T47D (cell line): ENCODE data around the gene ZNF791.
"Not testable (repeated sequence)": the region's sequence is repeated elsewhere in the genome, so short reads cannot be mapped to it uniquely, and the experiment has no call there.

Experiments used
- DNase-seq, 2 experiments: peaks; one replicate each; pipeline versions ENCODE4 v3.0.0 to v3.0.0-alpha.2; 2011 to 2012; ENCODE audit warnings: low read depth in 1 of 2, low spot score in 1 of 2
- JUND ChIP-seq: IDR thresholded peaks from 2 replicates; pipeline ENCODE4 v1.6.1; 2012; ENCODE audit warnings: low read depth
- in situ Hi-C: cut with HindIII; loops from 2 replicates; pipeline ENCODE4 v1.10.0; 2016; ENCODE audit warnings: low sequenced_read_pairs, low pct_unique_long_range_greater_than_20kb

Gene ZNF791

GRCh38 chr19:12607631-12608030 is 3.1 kb upstream of the ZNF791 start:
- TF ChIP-seq JUND, result no peak
- no peak for DNase-seq
- in situ Hi-C loops, result no loop called here

DNA sequence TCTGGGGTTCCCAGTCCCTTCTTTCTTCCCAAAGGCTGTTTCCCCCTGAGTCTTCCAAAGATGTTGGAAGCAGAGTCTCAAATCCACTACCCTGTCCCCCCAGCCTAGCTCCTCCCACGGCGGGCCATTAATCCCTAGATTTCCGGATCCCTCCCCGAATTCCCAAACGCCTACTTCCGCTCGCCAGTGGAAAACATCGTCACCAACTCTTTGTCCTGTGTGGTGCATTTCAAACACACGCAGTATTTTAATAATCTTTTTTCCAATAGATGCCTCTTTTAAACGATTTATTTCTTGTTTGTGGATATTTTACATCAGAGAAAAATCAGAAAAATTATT is 610 bp downstream of the ZNF791 start:
- peak; percentile 68 to 78 for DNase-seq
- in situ Hi-C loops, result no loop called here

GRCh38 chr19:12617646-12618045 is 6.9 kb downstream of the ZNF791 start:
- no peak for TF ChIP-seq JUND
- in situ Hi-C loops, result no loop called here
- DNase-seq, result no peak

More for the DNA sequence above, 610 bp downstream of the ZNF791 start:
- TF ChIP-seq JUND, result no peak

- in situ Hi-C loops, DNase-seq: not testable (repeated sequence)
Measured at GRCh38 chr19:12621253-12622024, 10.7 kb downstream of the ZNF791 start.

DNA sequence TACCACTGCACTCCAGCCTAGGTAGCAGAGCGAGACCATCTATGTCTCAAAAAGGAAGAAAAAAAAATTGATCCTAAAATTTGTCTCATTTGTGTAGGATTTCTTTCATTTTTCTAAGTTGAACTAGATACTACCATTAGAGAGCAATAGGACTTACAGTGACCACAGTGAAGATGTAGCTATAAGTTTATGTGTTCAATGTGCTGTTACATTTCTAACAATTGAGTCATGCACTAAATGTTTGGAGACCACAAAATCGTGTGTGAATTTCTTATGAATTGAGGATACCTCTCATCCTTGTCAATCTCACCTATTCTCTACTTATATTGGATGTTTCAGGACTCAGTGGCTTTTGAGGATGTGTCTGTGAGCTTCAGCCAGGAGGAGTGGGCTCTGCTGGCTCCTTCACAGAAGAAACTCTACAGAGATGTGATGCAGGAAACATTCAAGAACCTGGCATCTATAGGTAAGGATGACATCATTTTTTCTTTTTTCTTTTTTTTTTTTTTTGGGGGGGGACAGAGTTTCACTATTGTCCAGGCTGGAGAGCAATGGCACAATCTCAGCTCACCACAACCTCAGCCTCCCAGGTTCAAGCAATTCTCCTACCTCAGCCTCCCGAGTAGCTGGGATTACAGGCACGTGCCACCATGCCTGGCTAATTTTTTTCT is 12.8 kb downstream of the ZNF791 start:
- TF ChIP-seq JUND, result no peak
- DNase-seq, result no peak
- in situ Hi-C loops, result no loop called here

GRCh38 chr19:12626958-12627357 is 16.2 kb downstream of the ZNF791 start:
- TF ChIP-seq JUND, result no peak
- in situ Hi-C loops, result no loop called here
- no peak for DNase-seq

GRCh38 chr19:12628040-12629022 is 17.6 kb downstream of the ZNF791 start:
- no peak for DNase-seq
- in situ Hi-C loops, result no loop called here
- TF ChIP-seq JUND, result no peak

- DNase-seq, result no peak
- in situ Hi-C loops, result no loop called here
- TF ChIP-seq JUND, result no peak
Measured at GRCh38 chr19:12629215-12629614, 18.5 kb downstream of the ZNF791 start.

GRCh38 chr19:12636631-12637030 is 25.9 kb downstream of the ZNF791 start:
- in situ Hi-C loops, result no loop called here

DNA sequence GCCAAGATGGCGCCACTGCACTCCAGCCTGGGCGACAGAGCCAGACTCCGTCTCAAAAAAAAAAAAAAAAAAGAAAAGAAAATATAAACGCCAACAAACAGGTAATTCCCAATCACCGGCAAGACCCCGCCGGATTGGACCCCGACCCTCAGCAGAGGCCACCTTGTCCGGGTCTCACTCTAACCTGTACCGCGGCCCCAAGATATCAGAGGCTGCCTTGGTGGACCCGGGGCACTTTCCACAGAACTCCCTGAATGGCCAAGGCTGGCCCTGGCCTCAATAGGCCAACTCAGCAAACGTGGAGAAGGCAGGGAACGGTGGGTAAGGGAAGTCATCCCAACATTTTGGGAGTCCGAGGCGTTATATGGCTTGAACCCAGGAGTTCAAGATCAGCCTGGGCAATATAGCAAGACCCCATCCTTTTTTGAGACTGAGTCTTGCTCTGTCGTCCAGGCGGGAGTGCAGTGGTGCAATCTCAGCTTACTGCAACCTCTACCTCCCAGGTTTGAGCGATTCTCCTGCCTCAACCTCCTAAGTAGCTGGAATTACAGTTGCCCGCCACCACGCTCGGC is 28.0 kb downstream of the ZNF791 start:
- TF ChIP-seq JUND, result no peak
- no peak for DNase-seq
- in situ Hi-C loops, result no loop called here

More at GRCh38 chr19:12636631-12637030, 25.9 kb downstream of the ZNF791 start:
- TF ChIP-seq JUND, result no peak
- no peak for DNase-seq

- TF ChIP-seq JUND, result no peak
- no peak for DNase-seq
- in situ Hi-C loops, result no loop called here
Measured at GRCh38 chr19:12639901-12640613, 29.3 kb downstream of the ZNF791 start.

- in situ Hi-C loops, result no loop called here
- TF ChIP-seq JUND, result no peak
- DNase-seq, result no peak
Measured at GRCh38 chr19:12641456-12641855, 30.7 kb downstream of the ZNF791 start.
